Measurements from ENCODE around the gene PCDHGB7. TPM values are rescaled to one million over a fixed set of nuclear protein-coding genes. Genes with fewer than 3 reads are reported as not detected.
A peak's percentile ranks its signal among the peaks of the same experiment; 100 is the strongest.
"Not testable (repeated sequence)": the region's sequence is repeated elsewhere in the genome, so short reads cannot be mapped to it uniquely, and the experiment has no call there.

PCDHGB7 gene
- total RNA-seq, 3 donors from 2014 or later, result 15.4 to 21.3 (median 16.0) TPM

DNA sequence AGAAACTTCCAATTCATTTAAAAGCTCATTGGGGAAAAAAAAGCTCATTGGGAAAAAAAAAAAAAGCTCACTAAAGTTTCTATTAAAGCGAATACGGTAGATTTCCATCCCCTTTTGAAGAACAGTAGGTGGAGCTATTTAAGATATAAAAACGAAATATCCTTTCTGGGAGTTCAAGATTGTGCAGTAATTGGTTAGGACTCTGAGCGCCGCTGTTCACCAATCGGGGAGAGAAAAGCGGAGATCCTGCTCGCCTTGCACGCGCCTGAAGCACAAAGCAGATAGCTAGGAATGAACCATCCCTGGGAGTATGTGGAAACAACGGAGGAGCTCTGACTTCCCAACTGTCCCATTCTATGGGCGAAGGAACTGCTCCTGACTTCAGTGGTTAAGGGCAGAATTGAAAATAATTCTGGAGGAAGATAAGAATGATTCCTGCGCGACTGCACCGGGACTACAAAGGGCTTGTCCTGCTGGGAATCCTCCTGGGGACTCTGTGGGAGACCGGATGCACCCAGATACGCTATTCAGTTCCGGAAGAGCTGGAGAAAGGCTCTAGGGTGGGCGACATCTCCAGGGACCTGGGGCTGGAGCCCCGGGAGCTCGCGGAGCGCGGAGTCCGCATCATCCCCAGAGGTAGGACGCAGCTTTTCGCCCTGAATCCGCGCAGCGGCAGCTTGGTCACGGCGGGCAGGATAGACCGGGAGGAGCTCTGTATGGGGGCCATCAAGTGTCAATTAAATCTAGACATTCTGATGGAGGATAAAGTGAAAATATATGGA is 13.0 kb downstream of the PCDHGB7 start, which contains the start of gene PCDHGA12:
TSS of gene PCDHGA12 (plus strand) at position 176 of the 782 bp plus-strand sequence. CDS start at position 429, 253 bp downstream.
- TF ChIP-seq POLR2A (IDR thresholded peaks at IDR 0.05) (no peak), POLR2AphosphoS5 (IDR thresholded peaks at IDR 0.05) (no peak)
- TF ChIP-seq, protein P1, sequence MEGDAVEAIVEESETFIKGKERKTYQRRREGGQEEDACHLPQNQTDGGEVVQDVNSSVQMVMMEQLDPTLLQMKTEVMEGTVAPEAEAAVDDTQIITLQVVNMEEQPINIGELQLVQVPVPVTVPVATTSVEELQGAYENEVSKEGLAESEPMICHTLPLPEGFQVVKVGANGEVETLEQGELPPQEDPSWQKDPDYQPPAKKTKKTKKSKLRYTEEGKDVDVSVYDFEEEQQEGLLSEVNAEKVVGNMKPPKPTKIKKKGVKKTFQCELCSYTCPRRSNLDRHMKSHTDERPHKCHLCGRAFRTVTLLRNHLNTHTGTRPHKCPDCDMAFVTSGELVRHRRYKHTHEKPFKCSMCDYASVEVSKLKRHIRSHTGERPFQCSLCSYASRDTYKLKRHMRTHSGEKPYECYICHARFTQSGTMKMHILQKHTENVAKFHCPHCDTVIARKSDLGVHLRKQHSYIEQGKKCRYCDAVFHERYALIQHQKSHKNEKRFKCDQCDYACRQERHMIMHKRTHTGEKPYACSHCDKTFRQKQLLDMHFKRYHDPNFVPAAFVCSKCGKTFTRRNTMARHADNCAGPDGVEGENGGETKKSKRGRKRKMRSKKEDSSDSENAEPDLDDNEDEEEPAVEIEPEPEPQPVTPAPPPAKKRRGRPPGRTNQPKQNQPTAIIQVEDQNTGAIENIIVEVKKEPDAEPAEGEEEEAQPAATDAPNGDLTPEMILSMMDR (IDR thresholded peaks at IDR 0.05), result no peak
- no peak for DNase-seq (ENCODE audit: low spot score in 2 of 2)
- Histone ChIP-seq H3K36me3 (no peaks in the 10 kb centered on the region), H3K4me1 (no peaks in the 10 kb centered on the region), H3K27me3 (no peaks in the 10 kb centered on the region), H3K4me3 (peak within 1 kb of the TSS; percentile 26 to 48 (median 36)), H3K9me3 (peaks cover 88 to 99% of the 10 kb centered on the region in 2 donors), H3K27ac (no peak within 1 kb of the TSS)
- intact Hi-C loops (cut with DNase I; ENCODE audit: low total_unique reads), result no loop called here

DNA sequence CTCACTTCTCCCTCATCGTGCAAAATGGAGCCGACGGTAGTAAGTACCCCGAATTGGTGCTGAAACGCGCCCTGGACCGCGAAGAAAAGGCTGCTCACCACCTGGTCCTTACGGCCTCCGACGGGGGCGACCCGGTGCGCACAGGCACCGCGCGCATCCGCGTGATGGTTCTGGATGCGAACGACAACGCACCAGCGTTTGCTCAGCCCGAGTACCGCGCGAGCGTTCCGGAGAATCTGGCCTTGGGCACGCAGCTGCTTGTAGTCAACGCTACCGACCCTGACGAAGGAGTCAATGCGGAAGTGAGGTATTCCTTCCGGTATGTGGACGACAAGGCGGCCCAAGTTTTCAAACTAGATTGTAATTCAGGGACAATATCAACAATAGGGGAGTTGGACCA is 13.8 kb downstream of the PCDHGB7 start:
- H3K4me3 ChIP-seq, result peak overlapping the region; percentile 26 to 48 (median 36)

DNA sequence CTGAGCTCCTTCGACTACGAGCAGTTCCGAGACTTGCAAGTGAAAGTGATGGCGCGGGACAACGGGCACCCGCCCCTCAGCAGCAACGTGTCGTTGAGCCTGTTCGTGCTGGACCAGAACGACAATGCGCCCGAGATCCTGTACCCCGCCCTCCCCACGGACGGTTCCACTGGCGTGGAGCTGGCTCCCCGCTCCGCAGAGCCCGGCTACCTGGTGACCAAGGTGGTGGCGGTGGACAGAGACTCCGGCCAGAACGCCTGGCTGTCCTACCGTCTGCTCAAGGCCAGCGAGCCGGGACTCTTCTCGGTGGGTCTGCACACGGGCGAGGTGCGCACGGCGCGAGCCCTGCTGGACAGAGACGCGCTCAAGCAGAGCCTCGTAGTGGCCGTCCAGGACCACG is 14.8 kb downstream of the PCDHGB7 start:
- intact Hi-C loops (cut with DNase I; ENCODE audit: low total_unique reads); H3K36me3 ChIP-seq; H3K4me1 ChIP-seq; DNase-seq (ENCODE audit: low spot score in 2 of 2); H3K27me3 ChIP-seq; H3K27ac ChIP-seq: not testable (repeated sequence)
- Histone ChIP-seq H3K4me3 (peak overlapping the region in 1 of 3 donors; percentile 48), H3K9me3 (peaks cover 86 to 99% of the 10 kb centered on the region in 2 donors)

More for the DNA sequence above, 13.8 kb downstream of the PCDHGB7 start:
- H3K4me1 ChIP-seq, result no peaks in the 10 kb centered on the region
- peaks cover 86 to 99% of the 10 kb centered on the region in 2 donors for H3K9me3 ChIP-seq
- no peak for TF ChIP-seq POLR2A (IDR thresholded peaks at IDR 0.05)
- TF ChIP-seq, protein P1 (IDR thresholded peaks at IDR 0.05), result no peak
- no peak for TF ChIP-seq POLR2AphosphoS5 (IDR thresholded peaks at IDR 0.05)
- intact Hi-C loops (cut with DNase I; ENCODE audit: low total_unique reads), result no loop called here
- H3K27me3 ChIP-seq, result no peaks in the 10 kb centered on the region
- H3K36me3 ChIP-seq, result no peaks in the 10 kb centered on the region
- H3K27ac ChIP-seq, result no peak overlapping the region
- DNase-seq (ENCODE audit: low spot score in 2 of 2), result no peak

DNA sequence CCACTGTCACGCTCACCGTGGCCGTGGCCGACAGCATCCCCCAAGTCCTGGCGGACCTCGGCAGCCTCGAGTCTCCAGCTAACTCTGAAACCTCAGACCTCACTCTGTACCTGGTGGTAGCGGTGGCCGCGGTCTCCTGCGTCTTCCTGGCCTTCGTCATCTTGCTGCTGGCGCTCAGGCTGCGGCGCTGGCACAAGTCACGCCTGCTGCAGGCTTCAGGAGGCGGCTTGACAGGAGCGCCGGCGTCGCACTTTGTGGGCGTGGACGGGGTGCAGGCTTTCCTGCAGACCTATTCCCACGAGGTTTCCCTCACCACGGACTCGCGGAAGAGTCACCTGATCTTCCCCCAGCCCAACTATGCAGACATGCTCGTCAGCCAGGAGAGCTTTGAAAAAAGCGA is 15.2 kb downstream of the PCDHGB7 start:
- H3K4me1 ChIP-seq; intact Hi-C loops (cut with DNase I; ENCODE audit: low total_unique reads); H3K36me3 ChIP-seq; H3K27me3 ChIP-seq; H3K27ac ChIP-seq; DNase-seq (ENCODE audit: low spot score in 2 of 2): not testable (repeated sequence)
- H3K9me3 ChIP-seq, result peaks cover 86 to 99% of the 10 kb centered on the region in 2 donors
- peak overlapping the region in 1 of 3 donors; percentile 27 for H3K4me3 ChIP-seq

DNA sequence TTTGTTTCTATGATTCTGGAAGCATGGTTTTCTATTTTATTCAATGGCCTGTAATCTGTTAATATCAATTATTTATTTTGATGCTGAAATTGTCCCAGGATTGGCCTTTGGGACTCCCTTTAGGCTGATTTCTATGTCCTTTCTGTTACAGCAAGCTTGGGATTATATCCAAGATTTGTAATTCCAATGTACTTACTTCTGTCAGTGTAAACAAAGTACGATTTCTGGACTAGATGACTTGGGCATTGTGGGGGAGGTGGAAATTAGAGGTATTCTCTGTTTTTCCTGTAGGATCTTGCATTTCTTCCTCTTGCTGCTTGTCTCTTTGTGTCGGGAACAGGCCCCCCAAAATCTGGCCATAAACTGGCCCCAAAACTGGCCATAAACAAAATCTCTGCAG is 16.5 kb downstream of the PCDHGB7 start:
- H3K27ac ChIP-seq, result no peak overlapping the region
- no peaks in the 10 kb centered on the region for H3K4me1 ChIP-seq
- no peaks in the 10 kb centered on the region for H3K36me3 ChIP-seq
- intact Hi-C loops (cut with DNase I; ENCODE audit: low total_unique reads), result no loop called here
- TF ChIP-seq, protein P1 (IDR thresholded peaks at IDR 0.05), result no peak
- TF ChIP-seq POLR2A (IDR thresholded peaks at IDR 0.05), result no peak
- no peak for TF ChIP-seq POLR2AphosphoS5 (IDR thresholded peaks at IDR 0.05)
- peaks cover 84 to 99% of the 10 kb centered on the region in 2 donors for H3K9me3 ChIP-seq
- no peaks in the 10 kb centered on the region for H3K27me3 ChIP-seq
- H3K4me3 ChIP-seq, result no peak overlapping the region
- DNase-seq (ENCODE audit: low spot score in 2 of 2), result no peak

DNA sequence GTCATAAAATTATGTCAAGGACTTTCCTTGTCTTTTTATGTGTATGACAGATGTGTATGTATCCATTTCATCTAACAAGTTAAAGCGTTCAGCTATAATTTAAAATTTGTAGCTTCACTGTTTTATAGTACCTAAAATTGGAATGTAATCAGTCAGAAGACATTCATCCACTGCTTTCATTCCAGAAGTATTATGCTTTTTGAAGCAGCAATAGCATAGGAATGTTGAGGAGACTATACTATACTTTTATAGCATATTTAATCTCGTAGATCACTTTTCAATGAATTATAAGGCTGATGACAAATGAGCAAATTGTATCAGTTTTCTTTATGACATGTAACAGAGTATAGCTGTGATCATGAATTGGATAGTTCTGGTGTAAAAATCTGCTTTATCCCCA is 19.7 kb downstream of the PCDHGB7 start:
- H3K9me3 ChIP-seq, result peaks cover 90 to 100% of the 10 kb centered on the region in 2 donors
- TF ChIP-seq POLR2AphosphoS5 (IDR thresholded peaks at IDR 0.05) (no peak), POLR2A (IDR thresholded peaks at IDR 0.05) (no peak)
- TF ChIP-seq, protein P1 (IDR thresholded peaks at IDR 0.05), result no peak
- no peak overlapping the region for H3K27ac ChIP-seq
- intact Hi-C loops (cut with DNase I; ENCODE audit: low total_unique reads), result no loop called here
- no peaks in the 10 kb centered on the region for H3K4me1 ChIP-seq
- DNase-seq (ENCODE audit: low spot score in 2 of 2), result no peak
- H3K4me3 ChIP-seq, result no peak overlapping the region
- no peaks in the 10 kb centered on the region for H3K36me3 ChIP-seq
- H3K27me3 ChIP-seq, result no peaks in the 10 kb centered on the region

All from breast epithelium (tissue), 4 donors.